GOT3 (cell line): ENCODE results near the gene TDRD6.
"Not testable (repeated sequence)": the region's sequence is repeated elsewhere in the genome, so short reads cannot be mapped to it uniquely, and the experiment has no call there.

ENCODE experiments used
- DNase-seq: peaks from one replicate; lab custom pipeline; 2025; ENCODE audit warnings: mixed read lengths; lab: John Stamatoyannopoulos, UW

TDRD6 gene

DNA sequence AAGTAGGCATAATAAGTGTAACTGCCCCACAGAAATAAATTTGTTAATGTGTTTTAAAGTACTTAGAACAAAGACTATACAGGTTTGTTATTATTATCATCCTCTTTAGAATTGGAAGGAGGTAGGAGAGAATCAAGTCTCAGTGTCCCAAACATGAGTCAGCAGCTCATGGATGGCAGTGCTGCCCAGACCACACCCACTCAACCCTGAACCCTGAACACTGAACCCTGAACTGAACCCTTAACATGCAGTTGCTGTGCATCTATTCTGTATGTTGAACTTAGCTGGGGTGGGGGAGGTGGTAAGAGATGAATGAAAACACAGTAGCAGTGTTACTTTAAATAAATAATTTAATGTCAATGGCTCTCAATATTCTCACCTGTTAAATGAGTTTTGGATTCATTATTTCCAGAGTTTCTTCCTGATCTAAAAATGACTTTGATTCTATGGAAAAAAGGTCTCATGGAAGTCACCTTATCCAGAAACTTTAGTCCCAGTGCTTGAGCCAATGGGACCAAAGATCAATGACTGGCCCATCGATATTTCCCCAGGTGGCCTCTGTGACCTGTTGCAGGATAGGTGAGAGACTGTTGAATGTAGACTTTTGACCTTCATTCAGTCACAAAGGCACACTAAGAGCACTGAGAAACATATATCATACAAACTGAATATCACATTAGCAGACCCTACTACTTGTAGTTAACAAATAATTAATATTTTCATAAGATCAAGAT is 55.9 kb downstream of the TDRD6 start:
- no peak for DNase-seq

DNA sequence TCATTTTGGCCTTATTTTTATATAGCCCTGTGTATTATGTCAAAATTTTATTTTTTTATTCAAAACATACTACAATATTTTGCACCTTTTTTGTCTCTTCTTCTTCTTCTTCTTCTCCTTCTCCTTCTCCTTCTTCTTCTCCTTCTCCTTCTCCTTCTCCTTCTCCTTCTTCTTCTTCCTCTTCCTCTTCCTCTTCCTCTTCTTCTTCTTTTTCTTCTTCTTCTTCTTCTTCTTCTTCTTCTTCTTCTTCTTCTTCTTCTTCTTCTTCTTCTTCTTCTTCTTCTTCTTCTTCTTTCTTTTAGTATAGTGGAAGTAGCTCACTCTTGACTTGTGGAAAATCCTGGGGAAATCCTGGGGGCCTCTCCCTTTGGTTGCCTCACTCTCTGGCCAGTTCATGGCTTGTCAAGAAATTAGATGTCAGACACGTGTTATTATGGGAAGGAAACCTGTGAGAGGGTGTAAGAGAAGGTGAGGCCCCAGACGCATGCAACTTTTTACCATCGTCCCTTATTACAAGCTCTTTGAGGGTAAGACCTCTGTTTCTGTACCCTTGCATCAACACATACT is 56.6 kb downstream of the TDRD6 start:
- not testable (repeated sequence) for DNase-seq

DNA sequence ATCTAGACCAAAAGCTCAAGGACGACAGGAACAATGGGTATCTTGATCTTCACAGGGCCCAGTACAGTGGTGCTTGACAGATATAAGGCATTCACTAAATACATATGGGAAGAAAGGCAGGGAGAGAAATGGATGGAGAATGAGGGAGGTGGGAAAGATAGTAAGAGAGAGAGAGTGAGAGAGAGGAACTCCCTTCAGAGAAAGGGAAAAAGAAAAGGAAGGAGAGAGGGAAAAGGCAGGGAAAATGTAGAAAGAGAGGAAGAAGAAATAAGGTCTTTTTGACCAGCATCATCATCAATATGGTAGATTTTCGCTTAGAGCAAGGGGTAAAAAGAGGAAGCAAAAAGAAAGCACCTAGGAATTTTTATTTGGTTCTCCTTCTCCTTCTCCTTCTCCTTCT is 58.3 kb downstream of the TDRD6 start:
- DNase-seq: no peak

DNA sequence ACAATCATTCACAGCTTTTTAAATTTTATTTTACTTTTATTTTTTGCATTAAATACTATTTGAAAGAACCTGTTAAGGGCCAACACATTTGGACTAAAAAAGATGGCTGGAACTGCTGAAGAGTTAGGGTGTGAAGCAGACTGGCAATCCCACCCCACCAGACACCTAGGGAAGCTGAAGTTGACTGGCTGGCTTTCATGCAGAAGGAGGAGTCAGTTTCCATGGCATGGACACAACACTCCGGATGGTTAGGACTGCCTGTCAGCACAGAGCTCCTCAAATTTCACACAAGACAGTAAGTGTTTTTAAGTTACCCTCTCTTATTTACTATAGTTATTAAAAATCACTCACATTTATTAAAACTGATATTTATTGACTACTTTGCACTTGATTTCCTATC is 59.0 kb downstream of the TDRD6 start, which contains the start of gene ANKRD66:
ANKRD66 (plus strand) TSS at position 238 of the 400 bp plus-strand sequence. CDS start 5,016 bp downstream, outside the sequence.
- no peak for DNase-seq

DNA sequence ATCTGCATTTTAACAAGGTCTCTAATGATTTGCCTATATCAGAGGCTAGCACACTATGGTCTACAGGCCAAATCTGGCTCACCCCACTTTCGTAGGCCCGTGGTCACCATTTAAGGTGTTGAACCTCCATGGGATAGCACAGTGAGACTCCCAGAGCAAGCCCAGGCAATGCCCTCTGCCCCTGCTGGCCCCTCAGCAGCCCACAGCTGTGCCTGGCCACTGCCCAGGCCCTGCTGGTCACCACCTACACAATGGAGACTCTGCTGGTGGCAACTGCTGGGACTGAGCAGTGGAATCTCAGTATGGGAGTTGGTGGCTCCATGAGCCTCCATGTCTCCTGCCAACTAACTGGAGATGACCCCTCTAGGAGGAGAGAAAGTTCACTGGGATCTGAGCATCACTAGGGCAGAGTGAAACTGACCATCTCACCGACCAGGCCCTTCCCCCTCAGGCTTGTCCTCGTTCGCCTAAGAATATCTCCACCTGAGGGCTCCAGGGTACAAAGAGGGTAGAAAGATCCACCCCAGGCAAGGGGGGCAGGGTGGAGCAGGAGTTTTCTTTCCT is 61.3 kb downstream of the TDRD6 start:
- DNase-seq: no peak

DNA sequence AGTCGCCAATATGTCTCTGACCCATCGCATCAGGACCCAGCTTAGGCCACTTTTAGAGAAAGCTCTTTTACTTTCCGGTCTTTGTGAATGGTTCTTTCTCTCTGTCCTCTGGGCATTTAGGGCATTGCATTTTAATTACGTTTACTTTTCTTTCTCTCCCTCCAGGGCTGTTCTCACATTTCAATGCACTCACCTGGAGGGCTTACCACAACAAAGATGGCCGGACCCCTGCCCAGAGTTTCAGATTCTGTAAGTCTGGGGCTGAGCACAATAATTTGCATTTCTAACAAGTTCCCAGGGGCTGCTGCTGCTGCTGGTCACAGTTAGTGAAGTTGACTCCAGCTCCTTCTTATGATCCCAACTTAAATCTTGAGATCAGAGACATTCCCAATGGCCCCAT is 62.0 kb downstream of the TDRD6 start:
- no peak for DNase-seq

DNA sequence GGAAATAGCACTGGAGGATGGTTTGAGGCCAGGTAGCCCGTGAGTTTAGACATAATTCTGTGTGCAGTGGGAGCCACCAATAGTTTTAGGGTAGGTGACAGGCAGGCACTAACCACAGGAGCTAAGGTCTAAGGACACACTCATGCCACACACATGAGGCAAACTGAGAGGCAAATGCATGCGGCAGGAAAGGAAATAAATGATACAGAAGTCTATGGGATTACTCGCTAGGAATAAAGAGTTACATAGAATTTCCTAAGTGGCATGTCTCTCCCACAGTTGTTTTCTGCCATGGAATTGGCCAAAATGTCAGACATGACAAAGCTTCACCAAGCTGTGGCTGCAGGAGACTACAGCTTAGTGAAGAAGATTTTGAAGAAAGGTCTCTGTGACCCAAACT is 64.0 kb downstream of the TDRD6 start:
- no peak for DNase-seq
